OCI-LY1 (cell line): ENCODE data around the gene FILIP1.

Experiments used
- H2AFZ ChIP-seq: fragments of 200-600 bp; sonication (generic), shearing (Covaris generic); 2 replicates; pipeline ENCODE4 v1.6.0; 2014; ENCODE audit warnings: antibody characterized with exemption, mild to moderate bottlenecking, low read length
- H3F3A ChIP-seq: fragments of 200-600 bp; sonication (generic), shearing (Covaris generic); 2 replicates; pipeline ENCODE4 v1.6.0; 2014; ENCODE audit warnings: mild to moderate bottlenecking, antibody characterized with exemption, low read length, moderate library complexity; ENCODE audit not compliant: insufficient read depth
- H3K27ac ChIP-seq: fragments of 200-600 bp; sonication (generic); 2 replicates; pipeline ENCODE4 v1.5.1; 2014; ENCODE audit warnings: low read length, mixed run types, mild to moderate bottlenecking, low read depth; ENCODE audit not compliant: poor library complexity, severe bottlenecking
- H3K27me3 ChIP-seq: fragments of 200-600 bp; sonication (generic); 2 replicates; pipeline ENCODE4 v1.6.0; 2014; ENCODE audit warnings: antibody characterized with exemption, mild to moderate bottlenecking, low read length, moderate library complexity; ENCODE audit not compliant: insufficient read depth
- H3K36me3 ChIP-seq: fragments of 200-600 bp; sonication (generic); 2 replicates; pipeline ENCODE4 v1.6.1; 2014; ENCODE audit warnings: mild to moderate bottlenecking, antibody characterized with exemption, low read length, moderate library complexity, mixed read lengths; ENCODE audit not compliant: insufficient read depth
- H3K4me1 ChIP-seq: fragments of 200-600 bp; sonication (generic); 2 replicates; pipeline ENCODE4 v1.5.1; 2014; ENCODE audit warnings: mild to moderate bottlenecking, low read length, moderate library complexity; ENCODE audit not compliant: insufficient read depth, severe bottlenecking
- H3K4me2 ChIP-seq: fragments of 200-600 bp; sonication (generic), shearing (Covaris generic); 2 replicates; pipeline ENCODE4 v1.6.1; 2014; ENCODE audit warnings: low read length
- H3K4me3 ChIP-seq: fragments of 200-600 bp; sonication (generic); 2 replicates; pipeline ENCODE4 v1.5.1; 2014; ENCODE audit warnings: low read length, low read depth, mild to moderate bottlenecking, mixed read lengths; ENCODE audit not compliant: poor library complexity, severe bottlenecking
- H3K79me2 ChIP-seq: fragments of 200-600 bp; shearing (Covaris generic); 2 replicates; pipeline ENCODE4 v1.6.1; 2016; ENCODE audit warnings: mixed run types, low read length, mixed read lengths; ENCODE audit not compliant: insufficient read depth
- H3K9ac ChIP-seq: fragments of 200-600 bp; sonication (generic), shearing (Covaris generic); 2 replicates; pipeline ENCODE4 v1.6.1; 2014; ENCODE audit warnings: mild to moderate bottlenecking, low read length, mixed read lengths
- H3K9me2 ChIP-seq: fragments of 200-600 bp; sonication (generic), shearing (Covaris generic); 2 replicates; pipeline ENCODE4 v1.6.1; 2014; ENCODE audit warnings: low read depth, mild to moderate bottlenecking, low read length, mixed read lengths
- H3K9me3 ChIP-seq: fragments of 200-600 bp; shearing (Covaris generic); 2 replicates; pipeline ENCODE4 v1.6.1; 2014; ENCODE audit warnings: low read length, mixed read lengths
- H4K20me1 ChIP-seq: fragments of 200-600 bp; sonication (generic), shearing (Covaris generic); 2 replicates; pipeline ENCODE4 v1.6.0; 2016; ENCODE audit warnings: mild to moderate bottlenecking, low read length; ENCODE audit not compliant: insufficient read depth
- EZH2 ChIP-seq: fragments of 200-600 bp; sonication (generic), shearing (Covaris generic); IDR thresholded peaks from 2 replicates; pipeline ENCODE4 v1.8.0; 2017; ENCODE audit warnings: borderline replicate concordance, mixed run types, mild to moderate bottlenecking, antibody characterized with exemption, low read length, moderate library complexity, mixed read lengths
- TF ChIP-seq, protein P1 (sequence below): fragments of 200-600 bp; sonication (generic), shearing (Covaris generic); IDR thresholded peaks from 2 replicates; pipeline ENCODE4 v1.5.1; 2017; ENCODE audit warnings: mild to moderate bottlenecking, antibody characterized with exemption, low read length, moderate library complexity, mixed read lengths

The FILIP1 gene

DNA sequence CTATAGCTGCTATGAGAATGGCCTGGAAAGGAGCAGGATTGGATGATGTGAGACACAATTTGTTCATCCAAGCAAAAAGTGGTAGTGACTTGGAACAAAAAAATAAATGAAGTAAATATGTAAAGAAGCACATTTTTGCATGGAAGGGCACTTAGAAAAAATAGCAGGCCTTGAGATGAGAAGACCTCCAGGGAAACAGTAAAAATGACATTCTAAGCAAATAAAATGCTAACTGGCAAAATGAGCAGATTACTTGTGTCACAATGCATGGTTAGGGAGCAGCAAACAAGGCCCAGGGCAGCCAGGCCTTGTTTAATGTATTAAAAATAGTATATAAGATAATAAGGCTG, 230.2 kb downstream of the FILIP1 start:
- Histone ChIP-seq H2AFZ (no peak overlapping the region), H3F3A (no peaks in the 10 kb centered on the region), H3K4me2 (no peak overlapping the region), H3K27me3 (no peaks in the 10 kb centered on the region), H3K9me2 (no peaks in the 10 kb centered on the region), H3K27ac (no peak overlapping the region), H3K4me1 (peaks cover 3% of the 10 kb centered on the region), H3K9me3 (no peaks in the 10 kb centered on the region), H4K20me1 (no peaks in the 10 kb centered on the region), H3K4me3 (no peak overlapping the region), H3K79me2 (no peaks in the 10 kb centered on the region; the same call in 1 of the 2 replicates), H3K36me3 (peaks cover 44% of the 10 kb centered on the region), H3K9ac (no peak overlapping the region)
- TF ChIP-seq, protein P1, sequence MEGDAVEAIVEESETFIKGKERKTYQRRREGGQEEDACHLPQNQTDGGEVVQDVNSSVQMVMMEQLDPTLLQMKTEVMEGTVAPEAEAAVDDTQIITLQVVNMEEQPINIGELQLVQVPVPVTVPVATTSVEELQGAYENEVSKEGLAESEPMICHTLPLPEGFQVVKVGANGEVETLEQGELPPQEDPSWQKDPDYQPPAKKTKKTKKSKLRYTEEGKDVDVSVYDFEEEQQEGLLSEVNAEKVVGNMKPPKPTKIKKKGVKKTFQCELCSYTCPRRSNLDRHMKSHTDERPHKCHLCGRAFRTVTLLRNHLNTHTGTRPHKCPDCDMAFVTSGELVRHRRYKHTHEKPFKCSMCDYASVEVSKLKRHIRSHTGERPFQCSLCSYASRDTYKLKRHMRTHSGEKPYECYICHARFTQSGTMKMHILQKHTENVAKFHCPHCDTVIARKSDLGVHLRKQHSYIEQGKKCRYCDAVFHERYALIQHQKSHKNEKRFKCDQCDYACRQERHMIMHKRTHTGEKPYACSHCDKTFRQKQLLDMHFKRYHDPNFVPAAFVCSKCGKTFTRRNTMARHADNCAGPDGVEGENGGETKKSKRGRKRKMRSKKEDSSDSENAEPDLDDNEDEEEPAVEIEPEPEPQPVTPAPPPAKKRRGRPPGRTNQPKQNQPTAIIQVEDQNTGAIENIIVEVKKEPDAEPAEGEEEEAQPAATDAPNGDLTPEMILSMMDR = no peak
- TF ChIP-seq EZH2 = no peak

- Histone ChIP-seq H2AFZ (no peak overlapping the region), H3K36me3 (peaks cover 48% of the 10 kb centered on the region), H3K27ac (no peak overlapping the region)
Observed at GRCh38 chr6:75262716-75263400, 230.7 kb downstream of the FILIP1 start.

DNA sequence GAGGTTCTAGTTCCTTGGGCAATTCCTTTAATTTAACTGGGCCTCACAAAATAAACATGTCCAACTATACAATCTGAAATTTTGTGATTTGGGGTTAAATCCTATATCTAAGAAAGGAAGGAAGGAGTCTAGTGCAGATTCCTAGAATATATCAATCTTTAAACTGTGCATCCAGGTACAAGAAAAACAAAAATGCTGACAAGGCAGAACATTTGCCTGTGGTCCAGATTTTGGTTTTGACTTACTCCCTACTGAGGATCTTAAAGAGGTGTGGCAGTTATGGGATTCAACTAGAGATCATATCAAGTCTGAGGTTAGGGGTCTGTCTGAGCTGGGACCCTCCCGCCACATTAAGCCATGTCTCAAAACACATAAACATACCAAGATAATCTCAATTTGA, 232.3 kb downstream of the FILIP1 start:
- H3K27ac ChIP-seq = no peak overlapping the region
- H3K79me2 ChIP-seq = no peaks in the 10 kb centered on the region
- H3K27me3 ChIP-seq = no peaks in the 10 kb centered on the region
- no peak overlapping the region for H3K4me3 ChIP-seq
- H2AFZ ChIP-seq = no peak overlapping the region
- no peaks in the 10 kb centered on the region for H3K9me2 ChIP-seq
- no peak overlapping the region for H3K9ac ChIP-seq
- no peak for TF ChIP-seq EZH2
- TF ChIP-seq, protein P1 = no peak
- H3K4me1 ChIP-seq = no peaks in the 10 kb centered on the region
- no peaks in the 10 kb centered on the region for H3K9me3 ChIP-seq
- no peaks in the 10 kb centered on the region for H4K20me1 ChIP-seq
- peaks cover 63% of the 10 kb centered on the region for H3K36me3 ChIP-seq
- H3F3A ChIP-seq = no peaks in the 10 kb centered on the region
- no peak overlapping the region for H3K4me2 ChIP-seq

More at GRCh38 chr6:75262716-75263400, 230.7 kb downstream of the FILIP1 start:
- H4K20me1 ChIP-seq = no peaks in the 10 kb centered on the region
- no peak for TF ChIP-seq EZH2
- H3K9me3 ChIP-seq = no peaks in the 10 kb centered on the region
- H3K4me2 ChIP-seq = no peak overlapping the region
- no peaks in the 10 kb centered on the region; the same call in 1 of the 2 replicates for H3K79me2 ChIP-seq
- no peak overlapping the region for H3K9ac ChIP-seq
- H3K9me2 ChIP-seq = no peaks in the 10 kb centered on the region
- H3F3A ChIP-seq = no peaks in the 10 kb centered on the region
- H3K27me3 ChIP-seq = no peaks in the 10 kb centered on the region
- no peak overlapping the region for H3K4me3 ChIP-seq
- H3K4me1 ChIP-seq = peaks cover 3% of the 10 kb centered on the region
